Retinal pigment epithelial cell (primary cell): Measurements from ENCODE around the gene PTPRT.

Experiments used
- DNase-seq: peaks from one replicate; pipeline ENCODE4 v3.0.0-alpha.2; 2010; ENCODE audit warnings: low read depth
- H3K4me3 ChIP-seq: 2 replicates; pipeline ENCODE4 v1.5.1; 2011; ENCODE audit warnings: mild to moderate bottlenecking, low read length, control low read depth, moderate library complexity
- TF ChIP-seq, protein P1 (sequence below): conservative IDR thresholded peaks from 2 replicates; pipeline ENCODE4 v1.5.1; 2011; ENCODE audit warnings: low read depth, low read length, control low read depth, inconsistent platforms

PTPRT gene

DNA sequence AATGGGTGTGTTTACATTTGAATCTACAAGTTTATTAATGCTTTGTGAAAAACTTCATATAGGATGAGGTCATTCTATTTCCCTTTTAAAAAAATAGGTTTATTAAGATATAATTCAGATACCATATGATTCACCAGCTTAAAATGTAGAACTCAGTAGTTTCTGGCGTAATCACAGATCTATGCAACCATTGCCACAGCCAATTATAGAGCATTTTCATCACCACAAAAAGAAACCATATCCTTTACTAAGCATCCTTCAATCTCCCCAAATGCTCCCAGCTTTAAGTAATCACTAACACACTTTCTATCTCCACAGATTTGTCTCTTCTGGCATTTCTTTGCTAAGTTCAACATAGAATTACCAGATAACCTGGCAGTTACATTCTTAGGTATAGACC lies 137.2 kb downstream of the PTPRT start:
- DNase-seq = no peak
- no peak overlapping the region for H3K4me3 ChIP-seq
- TF ChIP-seq, protein P1, sequence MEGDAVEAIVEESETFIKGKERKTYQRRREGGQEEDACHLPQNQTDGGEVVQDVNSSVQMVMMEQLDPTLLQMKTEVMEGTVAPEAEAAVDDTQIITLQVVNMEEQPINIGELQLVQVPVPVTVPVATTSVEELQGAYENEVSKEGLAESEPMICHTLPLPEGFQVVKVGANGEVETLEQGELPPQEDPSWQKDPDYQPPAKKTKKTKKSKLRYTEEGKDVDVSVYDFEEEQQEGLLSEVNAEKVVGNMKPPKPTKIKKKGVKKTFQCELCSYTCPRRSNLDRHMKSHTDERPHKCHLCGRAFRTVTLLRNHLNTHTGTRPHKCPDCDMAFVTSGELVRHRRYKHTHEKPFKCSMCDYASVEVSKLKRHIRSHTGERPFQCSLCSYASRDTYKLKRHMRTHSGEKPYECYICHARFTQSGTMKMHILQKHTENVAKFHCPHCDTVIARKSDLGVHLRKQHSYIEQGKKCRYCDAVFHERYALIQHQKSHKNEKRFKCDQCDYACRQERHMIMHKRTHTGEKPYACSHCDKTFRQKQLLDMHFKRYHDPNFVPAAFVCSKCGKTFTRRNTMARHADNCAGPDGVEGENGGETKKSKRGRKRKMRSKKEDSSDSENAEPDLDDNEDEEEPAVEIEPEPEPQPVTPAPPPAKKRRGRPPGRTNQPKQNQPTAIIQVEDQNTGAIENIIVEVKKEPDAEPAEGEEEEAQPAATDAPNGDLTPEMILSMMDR = no peak

DNA sequence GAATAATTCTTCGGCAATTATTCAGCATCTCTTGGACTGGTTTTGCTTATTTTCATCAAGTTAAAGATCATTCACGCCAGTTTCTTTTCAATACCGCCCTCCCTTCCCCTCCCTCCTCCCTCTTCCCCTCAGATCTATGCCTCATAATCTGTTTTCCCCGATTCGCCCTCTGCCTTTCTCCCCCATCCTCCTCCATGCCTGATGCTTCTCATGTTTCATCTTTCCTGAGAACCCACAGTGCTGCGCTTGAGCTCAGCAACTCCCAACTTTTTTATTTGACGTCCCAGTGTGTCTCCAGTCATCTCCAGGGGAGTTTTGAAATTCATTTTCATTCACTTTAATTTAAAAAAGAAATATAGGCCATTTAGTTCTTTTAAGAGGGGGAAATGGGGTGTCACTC lies 142.7 kb downstream of the PTPRT start:
- no peak overlapping the region for H3K4me3 ChIP-seq
- TF ChIP-seq, protein P1 = no peak
- DNase-seq = no peak

DNA sequence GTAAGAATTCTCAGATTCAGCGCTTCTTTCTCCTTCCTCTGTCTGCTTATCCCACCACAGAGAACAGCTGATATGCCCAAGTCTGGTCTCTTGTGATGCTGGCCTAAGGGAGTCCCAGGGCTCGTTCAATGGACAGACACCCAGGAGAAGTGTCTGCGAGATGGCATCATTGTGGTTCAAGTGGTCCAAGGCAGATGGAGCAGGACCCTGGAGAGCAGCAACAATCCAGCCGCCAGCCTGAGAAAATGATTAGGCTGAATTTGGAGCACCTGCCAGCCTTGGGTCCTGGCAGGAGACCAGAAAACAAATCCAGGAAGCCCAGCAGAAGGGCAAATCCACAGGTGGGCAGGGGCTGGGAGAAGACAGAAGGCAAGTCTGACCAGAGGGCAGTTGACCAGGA lies 145.8 kb downstream of the PTPRT start:
- TF ChIP-seq, protein P1 = no peak
- no peak overlapping the region for H3K4me3 ChIP-seq
- DNase-seq = no peak

DNA sequence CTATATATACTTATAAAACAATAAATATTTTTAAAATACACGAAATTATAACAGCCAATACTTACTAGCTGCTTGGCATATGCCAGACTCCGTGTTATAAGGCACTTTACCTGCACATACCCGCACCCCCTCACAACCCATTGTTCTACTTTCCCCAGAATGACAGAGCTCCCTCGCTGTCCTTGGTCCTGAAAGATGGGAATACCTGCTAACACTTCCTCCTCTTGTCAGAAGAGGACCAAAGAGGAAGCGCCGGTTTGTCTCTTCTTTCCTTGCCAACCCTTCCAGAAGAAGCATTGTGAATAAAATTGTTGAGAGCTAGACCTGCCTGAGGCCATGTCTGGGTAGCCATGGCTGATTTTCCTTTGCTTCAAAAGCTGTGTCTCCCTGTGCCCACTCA lies 149.3 kb downstream of the PTPRT start:
- DNase-seq = no peak
- TF ChIP-seq, protein P1 = no peak
- H3K4me3 ChIP-seq = no peak overlapping the region

DNA sequence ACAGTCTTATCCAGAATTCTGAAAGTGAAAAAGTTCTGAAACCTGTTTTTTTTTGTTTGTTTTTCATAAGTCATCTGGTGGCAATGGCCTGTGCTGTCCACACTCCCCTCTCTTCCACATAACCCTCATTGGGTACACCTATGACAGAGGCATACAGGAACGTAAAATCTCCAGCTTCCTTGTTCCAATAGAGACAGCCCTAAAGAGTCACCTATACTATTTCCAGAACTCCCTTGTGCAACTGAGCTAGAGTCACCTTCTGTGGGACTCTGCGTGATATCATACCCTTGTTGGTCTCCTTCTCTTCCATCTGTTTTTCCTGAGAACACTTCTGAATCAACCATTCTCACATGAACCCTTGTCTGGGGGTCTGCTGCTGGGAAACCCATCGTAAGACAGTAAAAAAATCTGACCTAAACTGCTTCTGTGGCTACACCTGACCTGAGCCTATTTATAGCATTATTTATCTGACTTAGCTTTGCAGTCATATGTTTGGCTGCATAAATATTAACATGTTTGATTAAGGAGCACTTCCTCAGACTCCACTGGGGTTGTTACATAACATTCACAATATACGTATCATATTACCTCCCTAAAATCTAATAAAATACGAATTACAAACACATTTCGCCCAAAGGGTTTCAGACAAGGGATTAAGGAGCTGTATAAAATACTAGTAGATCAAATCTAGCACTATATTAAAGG lies 151.9 kb downstream of the PTPRT start:
- DNase-seq = no peak
- H3K4me3 ChIP-seq = no peak overlapping the region
- TF ChIP-seq, protein P1 = no peak

DNA sequence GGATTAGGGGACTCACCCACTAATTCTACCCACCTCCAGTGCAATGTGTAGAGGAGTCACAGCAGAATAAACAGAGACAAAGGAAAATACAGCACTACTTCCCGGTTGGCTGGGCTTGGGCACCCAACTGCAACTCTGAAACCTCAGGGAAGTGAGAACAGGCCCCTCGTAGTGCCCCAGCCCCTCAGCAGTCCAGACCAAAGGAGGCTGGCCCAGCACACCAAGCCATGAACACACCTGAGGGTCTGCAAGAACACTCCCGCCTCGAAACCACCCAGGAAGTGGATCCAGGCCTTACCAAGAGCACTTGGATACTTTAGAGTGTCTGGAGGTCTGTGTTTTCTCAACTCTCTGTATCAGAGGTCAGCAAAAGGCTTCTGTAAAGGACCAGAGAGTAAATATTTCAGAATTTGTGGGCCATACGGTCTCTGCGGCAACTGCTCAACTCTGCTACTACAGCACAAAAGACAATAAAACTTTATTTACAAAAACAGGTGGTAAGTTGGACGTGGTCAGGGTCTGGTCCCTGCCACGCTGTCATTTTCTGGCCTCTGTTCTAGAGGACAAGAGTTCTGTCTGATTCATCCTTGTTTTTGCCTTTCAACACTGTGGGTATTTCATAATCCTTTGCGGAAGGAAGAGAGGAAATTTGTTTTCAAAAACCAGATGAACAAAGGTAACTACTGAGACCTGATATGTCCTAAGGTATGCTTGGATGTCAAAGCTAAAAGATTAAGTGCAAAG lies 154.6 kb downstream of the PTPRT start:
- DNase-seq = no peak
- no peak overlapping the region for H3K4me3 ChIP-seq
- TF ChIP-seq, protein P1 = no peak

DNA sequence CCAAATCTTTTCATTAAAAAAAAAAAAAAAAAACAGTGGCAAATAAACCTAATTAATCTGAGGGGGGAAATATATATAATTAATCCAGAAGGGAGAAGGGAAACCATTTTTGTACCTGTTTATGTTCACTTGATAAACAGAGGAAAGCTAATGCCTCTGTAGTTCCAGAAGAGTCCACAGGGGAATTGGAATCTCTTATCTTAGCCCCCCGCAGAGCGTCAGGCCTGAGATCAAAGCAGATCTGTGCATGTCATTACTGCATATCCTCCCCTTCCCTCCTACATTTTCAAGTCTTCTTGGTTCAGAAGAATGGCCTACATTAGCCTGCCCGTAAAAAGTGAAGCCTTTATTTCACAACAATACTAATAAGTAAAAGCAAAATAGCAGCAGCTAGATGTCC lies 157.2 kb downstream of the PTPRT start:
- no peak for DNase-seq
- no peak overlapping the region for H3K4me3 ChIP-seq
- TF ChIP-seq, protein P1 = no peak
